Kidney tubule cell (primary cell): ENCODE data around the gene EFNA4.

Source experiments
- DNase-seq: peaks from one replicate; pipeline ENCODE4 v3.0.0-alpha.2; 2018; ENCODE audit warnings: low spot score

Gene EFNA4

GRCh38 chr1:155073377-155074242 is 10.1 kb downstream of the EFNA4 start:
- DNase-seq, result no peak

DNA sequence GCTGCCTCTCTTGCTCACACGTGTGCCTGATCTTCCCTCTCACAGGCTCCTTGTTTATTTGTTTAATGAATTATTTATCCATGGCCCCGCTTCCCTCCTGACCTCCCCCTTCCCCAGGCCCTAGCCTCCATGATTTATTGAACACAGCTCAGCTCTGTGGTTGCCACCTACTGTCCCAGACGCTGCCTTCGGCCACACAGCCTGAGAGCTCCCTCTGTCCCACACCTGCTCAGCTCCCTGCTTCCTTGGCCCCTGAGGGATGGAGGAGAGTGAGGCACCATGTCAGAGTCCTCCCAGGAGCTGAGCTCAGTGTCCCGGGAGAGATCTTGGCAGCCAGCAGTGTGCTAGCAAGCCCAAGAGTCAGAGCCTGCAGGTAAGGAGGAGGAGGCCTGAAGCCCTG is 12.0 kb downstream of the EFNA4 start:
- no peak for DNase-seq

GRCh38 chr1:155076371-155076770 is 12.8 kb downstream of the EFNA4 start:
- DNase-seq, result no peak

DNA sequence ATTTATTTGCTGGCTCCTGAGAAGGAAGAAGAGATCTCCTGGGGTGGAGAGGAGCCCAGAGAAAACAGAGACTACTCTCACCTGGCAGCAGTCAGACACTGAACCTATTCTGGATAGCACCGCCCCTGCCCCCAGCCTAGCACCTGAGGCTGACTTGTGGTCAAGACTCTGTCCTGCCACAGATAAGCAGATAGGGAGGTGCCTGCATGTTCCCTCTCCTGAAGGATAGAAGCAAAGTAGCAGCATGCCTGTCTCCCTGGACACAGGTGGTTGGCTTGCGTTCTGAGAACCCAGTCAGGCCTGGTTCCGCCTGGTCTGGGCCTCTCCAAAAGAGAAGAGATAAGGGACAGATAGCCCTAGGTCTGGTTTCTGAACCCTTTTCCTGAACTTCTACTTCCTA is 13.8 kb downstream of the EFNA4 start:
- DNase-seq, result no peak

- DNase-seq, result peak; percentile 37
Measured at GRCh38 chr1:155077758-155078445, 14.4 kb downstream of the EFNA4 start.

- peak; percentile 37 for DNase-seq
Measured at GRCh38 chr1:155078469-155079209, 15.1 kb downstream of the EFNA4 start, which contains the start of gene EFNA3. Gene EFNA3 (plus strand): TSS chr1:155078837. CDS start chr1:155078942, 105 bp downstream.

GRCh38 chr1:155079210-155079486 is 15.6 kb downstream of the EFNA4 start:
- DNase-seq, result no peak

GRCh38 chr1:155079487-155080311 is 16.2 kb downstream of the EFNA4 start:
- no peak for DNase-seq

DNA sequence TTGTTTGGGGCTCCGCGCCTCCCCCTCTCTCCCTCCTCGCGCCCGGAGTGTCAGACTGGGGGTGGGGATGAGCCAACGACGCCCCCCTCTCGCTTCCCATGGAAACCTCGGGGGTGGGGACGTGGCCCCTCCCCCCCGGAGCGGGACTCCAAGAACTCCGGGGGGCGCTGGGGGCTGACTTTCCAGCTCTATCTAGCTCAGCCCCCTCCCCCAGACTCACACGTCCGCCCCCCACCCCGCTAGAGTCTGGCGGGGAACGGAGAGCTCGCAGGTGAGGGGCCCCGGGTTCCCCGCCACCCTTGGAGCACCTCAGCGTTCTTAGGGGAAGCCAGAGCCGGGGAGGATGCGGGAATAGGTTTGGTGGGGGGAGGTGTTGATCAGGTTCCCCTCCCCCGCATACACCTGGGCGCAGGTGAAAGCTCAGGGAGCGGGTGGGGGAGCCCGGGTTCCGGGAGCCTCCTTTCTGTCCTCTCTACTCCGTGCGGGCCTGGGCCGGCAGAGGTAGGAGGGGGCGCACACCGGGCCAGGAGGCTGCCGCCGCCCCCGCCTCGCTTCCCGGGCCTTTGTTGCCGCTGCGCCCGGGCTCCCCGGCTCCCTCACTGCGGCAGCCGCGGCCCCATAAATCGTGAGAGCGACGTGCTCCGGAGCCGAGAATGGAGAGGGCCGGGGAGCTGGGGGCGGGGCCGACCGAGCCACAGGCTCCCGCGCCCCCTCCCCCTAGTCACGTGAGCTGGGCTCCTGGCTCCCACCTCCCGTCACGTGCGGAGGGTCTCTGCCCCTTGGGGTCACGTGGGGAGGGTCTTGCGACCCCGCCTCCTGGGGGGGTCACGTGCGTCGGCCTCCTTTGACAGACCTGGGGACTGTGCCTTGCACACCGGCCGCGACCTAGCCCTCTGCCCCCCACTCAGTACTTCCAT is 17.0 kb downstream of the EFNA4 start:
- DNase-seq, result no peak

GRCh38 chr1:155081472-155082300 is 18.1 kb downstream of the EFNA4 start:
- DNase-seq, result no peak

- no peak for DNase-seq
Measured at GRCh38 chr1:155082301-155083051, 18.9 kb downstream of the EFNA4 start.

DNA sequence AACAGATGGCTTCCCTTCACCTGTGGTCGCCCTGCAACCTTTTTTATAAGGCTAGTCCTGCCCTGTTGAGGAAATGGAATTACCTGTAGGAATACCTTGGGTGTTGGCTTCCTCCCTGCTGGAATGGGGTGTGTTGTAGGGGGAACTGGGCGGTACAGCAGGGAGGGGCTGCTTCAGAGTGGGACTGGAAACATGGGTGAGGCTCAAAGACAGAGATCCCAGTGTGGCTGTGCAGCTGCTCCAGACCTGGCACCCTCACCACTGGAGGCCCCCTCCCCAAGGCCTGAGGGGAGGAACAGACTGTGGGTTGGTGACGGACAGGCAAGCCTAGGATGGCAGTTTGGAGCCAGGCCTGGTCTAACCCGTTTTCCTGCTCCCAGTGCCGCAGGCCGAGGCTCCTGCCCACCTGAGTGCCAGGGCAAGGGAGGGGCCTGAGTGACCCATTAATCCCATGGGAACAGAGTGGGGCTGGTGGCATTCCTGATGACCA is 19.6 kb downstream of the EFNA4 start:
- DNase-seq, result no peak

GRCh38 chr1:155083865-155084721 is 20.6 kb downstream of the EFNA4 start:
- DNase-seq, result peak; percentile 39

GRCh38 chr1:155084722-155085503 is 21.4 kb downstream of the EFNA4 start:
- DNase-seq, result peak; percentile 95

DNA sequence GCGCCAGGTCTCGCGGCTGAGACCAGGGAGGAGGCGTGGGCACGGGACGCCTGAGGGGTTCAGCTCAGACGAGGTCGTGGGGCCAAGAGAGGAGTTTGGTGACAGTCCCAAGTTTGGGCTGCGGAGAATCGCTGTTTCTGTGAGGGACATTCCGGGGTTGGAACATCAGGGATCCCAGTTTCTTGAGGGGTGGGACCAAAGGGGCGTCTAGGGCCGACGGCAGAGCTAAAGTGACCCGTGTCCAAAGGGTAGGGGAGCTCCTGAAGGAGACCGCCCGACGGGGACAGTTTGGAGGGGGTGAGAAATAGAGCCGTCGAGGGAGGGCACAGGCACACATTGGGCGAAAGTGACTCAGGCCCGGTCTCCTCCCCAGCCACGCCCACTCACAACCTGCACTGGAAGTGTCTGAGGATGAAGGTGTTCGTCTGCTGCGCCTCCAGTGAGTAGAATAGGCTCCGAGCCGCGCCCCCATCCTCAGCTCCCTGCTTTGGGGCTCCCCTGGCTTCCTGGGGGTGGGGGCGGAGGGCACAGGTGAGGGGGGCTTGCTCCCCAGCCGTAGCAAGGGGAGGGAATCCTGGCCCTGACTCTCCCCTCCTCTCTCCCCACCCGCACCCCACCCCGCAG is 22.1 kb downstream of the EFNA4 start:
- peak; percentile 74 for DNase-seq

- peak; percentile 55 for DNase-seq
Measured at GRCh38 chr1:155086128-155086741, 22.7 kb downstream of the EFNA4 start.
